HG02623 (cell line): ENCODE data around the gene ARL4D.
A peak's percentile ranks its signal among the peaks of the same experiment; 100 is the strongest.
"Not testable (repeated sequence)": the region's sequence is repeated elsewhere in the genome, so short reads cannot be mapped to it uniquely, and the experiment has no call there.

Source experiments
- ATAC-seq: cut with Tn5 transposase; IDR thresholded peaks from one replicate; pipeline ENCODE4 v1.9.1; 2021; ENCODE audit warnings: moderate library complexity; ENCODE audit not compliant: unreplicated experiment

ARL4D gene

DNA sequence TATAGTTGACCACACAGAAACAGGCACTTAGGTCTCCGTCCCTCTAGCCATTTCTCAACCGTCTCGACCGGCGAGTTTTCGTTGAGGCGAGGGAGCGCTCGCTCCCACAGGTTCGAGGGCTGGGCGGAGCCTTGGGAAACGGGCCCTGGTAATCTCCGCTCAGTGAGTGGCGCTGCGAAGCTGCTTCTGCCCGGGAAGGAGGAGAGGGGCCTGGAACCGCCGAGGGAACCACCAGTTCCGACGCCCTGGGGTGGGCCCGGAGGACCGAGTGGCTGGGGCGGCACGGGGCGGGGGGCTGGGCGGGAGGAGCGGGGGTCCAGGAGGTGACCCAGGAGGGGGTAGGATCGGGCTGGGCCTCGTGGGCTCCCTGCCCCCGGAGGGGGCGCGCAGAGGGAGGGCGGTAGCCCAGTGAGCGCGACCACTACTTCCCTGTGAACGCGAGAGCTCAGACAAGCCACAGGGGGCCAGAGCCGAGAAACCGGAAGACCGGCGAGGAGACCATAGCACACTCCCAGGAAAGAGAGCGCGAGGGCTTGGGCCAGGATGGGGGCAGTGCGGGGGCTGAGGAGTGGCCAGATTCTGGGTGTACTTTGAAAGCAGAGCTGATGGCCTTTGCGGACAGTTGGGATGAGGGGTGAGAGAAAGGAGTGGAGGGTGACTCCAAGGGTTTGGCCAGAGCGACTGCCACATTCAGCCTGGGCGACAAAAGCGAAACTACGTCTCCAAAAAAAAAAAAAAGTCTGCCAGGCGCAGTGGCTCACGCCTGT is 29.9 kb upstream of the ARL4D start:
- ATAC-seq, result peak; percentile 26

- ATAC-seq, result no peak
These were observed 28.8 kb upstream of the ARL4D start for GRCh38 chr17:43369986-43370385.

DNA sequence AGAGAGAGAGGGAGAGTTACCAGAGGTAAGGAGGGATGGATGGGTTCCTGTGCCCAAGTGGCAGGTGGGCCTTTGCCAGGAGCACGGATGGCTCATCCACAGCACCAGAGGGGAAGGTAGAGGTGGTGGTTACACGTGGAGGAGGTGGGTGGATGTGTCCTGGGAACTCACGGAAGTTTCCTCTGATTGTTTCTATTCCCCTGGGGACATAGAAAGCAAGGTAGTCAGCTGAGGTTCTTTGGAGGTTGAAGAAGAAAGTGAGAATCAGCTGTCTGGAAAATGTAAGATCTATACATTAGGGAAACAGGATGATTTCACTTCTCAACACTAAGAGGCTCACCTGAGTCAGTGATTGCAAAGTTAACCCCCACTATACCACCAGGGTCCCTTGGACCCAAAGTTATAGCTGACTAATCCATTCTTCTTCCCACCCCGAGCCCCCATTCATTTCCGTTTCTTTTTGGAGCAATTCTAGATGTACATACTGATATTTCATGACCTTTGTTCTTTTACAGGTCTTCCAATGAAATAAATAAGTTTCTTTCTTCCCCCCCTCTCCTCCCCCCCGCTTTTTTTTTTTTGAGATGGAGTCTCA is 27.5 kb upstream of the ARL4D start:
- ATAC-seq, result no peak

DNA sequence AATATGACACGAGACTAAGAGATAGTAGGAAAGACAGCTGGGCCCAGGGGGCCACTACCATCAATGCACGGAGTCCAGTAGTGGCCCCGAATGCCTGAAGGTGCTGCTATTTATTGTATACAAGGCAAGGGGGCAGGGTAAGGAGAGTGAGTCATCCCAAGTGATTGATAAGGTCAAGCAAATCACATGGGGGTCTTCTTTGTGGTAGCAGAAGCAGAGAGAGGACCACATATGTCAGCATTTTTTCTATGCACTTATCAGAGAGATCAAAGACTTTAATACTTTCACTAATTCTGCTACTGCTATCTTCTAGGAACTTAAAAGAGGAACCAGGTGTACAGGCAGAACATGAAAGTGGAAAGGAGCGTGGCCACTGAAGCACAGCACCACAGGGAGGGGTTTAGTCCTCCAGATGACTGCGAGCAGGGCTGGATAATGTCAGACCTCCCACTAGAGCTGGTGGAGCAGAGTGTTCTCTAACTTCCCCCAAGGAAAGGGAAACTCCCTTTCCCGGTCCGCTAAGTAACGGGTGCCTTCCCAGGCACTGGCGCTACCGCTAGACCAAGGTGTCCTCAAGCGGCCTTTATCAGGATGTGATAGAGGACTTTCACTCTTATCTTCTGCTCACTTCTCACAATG is 26.4 kb upstream of the ARL4D start:
- ATAC-seq, result no peak

GRCh38 chr17:43373356-43373755 is 25.4 kb upstream of the ARL4D start:
- ATAC-seq, result no peak

DNA sequence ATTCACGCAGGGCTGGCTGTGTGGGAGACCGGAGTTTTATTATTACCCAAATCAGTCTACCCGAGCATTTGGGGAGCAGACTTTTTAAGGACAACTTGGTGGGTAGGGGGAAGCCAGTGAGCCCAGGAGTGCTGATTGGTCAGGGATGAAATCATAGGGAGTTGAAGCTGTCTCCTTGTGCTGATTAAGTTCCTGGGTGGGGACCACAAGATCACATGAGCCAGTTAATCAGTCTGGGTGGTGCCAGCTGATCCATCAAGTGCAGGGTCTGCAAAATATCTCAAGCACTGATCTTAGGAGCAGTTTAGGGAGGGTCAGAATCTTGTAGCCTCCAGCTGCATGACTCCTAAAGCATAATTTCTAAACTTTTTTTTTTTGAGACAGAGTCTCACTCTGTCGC is 22.9 kb upstream of the ARL4D start:
- ATAC-seq, result not testable (repeated sequence)

DNA sequence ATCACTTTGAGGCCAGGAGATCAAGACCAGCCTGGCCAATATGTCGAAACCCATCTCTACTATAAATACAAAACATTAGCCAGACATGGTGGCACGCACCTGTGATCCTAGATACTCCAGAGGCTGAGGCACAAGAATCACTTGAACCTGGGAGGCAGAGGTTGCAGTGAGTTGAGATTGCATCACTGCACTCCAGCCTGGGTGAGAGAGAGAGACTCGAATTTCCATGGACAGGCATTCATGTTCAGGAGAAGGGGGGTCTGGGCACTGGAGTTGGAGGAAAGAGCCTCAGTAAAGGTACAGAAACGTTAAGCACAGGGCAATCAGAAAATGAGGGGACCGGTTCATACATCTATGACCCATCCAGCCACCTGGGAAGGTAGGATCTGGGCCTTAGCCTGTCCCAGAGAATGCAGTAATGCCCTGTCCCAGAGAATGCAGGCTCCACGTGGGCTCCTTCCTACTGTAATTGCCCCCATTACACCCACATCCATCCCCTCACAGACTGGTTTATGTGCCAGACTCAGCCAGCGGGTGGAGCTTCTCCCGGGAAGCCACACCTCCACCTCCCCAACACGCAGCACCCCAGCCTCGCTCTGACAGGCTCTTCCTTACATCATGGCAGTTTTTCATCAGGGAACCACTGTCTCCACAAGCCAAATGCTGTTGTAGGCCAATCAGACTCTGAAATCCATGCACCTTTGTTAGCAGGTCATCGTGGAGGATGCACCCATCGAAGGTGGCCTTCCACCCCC is 21.6 kb upstream of the ARL4D start:
- ATAC-seq, result no peak

GRCh38 chr17:43378766-43379165 is 20.0 kb upstream of the ARL4D start:
- ATAC-seq, result no peak

DNA sequence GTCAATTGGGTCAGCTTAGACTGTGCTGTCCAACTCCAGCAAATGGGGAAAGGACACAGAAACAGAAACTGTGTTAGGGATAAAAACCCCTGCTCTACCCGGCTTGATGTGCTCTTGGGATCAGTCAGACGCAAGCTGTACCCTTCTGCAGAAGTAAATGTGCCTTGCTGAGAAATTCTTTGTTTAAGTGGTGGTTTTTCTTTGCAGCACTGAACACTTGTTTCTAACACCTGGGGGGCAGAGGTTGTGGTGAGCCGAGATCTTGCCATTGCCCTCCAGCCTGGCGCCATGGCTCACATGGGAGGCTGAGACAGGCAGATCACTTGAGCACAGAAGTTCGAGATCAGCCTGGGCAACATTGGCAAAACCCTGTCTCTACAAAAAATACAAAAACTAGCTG is 18.5 kb upstream of the ARL4D start:
- ATAC-seq, result no peak

DNA sequence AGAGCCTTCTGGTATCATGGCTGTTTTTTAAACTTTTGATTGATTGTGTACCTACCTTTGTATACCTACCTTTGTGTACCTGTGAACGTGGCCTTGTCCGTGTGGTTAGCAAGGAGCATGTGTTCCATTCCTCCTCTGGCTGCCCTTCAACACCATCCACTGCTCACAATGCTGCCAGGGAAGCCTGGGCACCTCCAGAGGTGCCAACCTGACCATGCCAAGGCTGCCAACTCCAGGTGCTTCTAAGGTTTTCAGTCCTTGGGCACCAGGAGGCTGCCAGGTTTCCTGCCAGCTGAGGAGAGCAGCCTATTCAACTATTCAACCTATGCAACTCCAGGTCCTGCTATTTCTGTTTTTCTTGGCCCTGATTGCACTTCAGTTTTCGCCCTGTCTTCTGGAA is 17.6 kb upstream of the ARL4D start:
- ATAC-seq, result no peak

DNA sequence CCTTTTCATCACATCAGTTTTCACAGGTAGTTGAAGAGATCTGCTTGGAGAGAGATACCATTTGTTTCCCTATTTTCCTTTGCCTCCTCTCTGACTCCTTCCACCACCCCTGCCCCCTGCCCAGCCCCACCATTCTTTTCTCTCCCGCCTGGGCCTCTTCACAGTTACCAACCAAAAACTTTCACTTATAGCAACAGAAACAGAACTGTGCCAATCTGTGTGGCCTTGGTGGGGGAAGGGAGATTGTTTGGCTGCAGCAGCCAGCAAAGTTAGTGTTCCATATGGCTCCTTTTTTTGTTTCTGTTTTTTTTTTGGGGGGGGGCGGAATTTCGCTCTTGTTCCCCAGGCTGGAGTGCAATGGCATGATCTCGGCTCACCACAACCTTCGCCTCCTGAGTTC is 17.2 kb upstream of the ARL4D start:
- no peak for ATAC-seq

DNA sequence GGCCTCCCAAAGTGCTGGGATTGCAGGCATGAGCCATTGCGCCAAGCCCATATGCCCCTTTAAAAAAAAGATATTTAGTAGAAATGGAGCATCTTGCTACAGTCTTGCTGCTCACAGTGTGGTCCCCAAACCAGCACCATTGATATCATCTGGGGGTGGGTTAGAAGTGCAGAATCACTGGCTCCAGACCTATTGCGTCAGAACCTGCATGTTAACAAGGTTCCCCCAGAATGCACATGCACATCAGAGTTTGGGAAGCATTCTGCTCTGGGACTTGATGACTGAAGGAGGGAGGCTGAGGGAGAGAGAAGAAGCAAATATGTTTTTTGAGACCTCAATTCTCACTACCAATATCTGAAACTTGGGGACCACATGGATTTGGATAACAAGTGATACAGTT is 16.0 kb upstream of the ARL4D start:
- no peak for ATAC-seq

DNA sequence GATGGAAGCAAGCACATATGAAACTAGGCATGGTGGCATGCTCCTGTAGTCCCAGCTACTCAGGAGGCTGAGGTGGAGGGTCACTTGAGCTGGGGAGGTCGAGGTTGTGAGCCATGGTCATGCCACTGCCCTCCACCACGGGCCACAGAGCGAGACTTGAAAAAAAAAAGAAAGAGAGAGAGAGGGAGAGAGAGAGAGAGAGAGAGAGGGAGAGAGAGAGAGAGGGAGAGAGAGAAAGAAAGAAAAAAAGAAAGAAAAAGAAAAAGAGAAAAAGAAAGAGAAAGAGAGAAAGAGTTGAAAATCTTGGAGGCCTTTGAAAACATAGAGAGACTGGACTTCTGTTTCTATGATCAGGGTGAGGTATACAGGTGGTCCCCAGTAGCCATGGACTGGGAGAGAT is 15.4 kb upstream of the ARL4D start:
- no peak for ATAC-seq

- ATAC-seq, result no peak
These were observed 14.8 kb upstream of the ARL4D start for GRCh38 chr17:43383826-43384475.

DNA sequence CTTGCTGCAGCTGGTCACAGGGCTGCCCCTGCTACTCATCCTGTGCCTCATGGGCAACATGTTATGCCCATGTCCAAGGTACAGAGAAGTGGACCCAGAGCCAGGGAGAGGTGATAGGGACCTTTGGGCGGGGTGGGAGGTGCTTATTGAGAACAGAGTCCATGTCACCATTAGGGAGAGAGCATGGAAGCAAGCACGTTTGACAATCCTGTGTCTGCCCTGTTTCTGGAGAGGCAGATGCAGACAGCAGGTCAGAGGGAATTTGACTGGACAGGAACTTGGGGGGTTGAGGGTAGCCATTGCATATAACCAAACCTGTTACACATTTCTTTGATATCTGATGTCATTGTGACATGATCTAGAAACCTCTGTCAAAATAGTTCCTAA is 14.3 kb upstream of the ARL4D start:
- no peak for ATAC-seq

DNA sequence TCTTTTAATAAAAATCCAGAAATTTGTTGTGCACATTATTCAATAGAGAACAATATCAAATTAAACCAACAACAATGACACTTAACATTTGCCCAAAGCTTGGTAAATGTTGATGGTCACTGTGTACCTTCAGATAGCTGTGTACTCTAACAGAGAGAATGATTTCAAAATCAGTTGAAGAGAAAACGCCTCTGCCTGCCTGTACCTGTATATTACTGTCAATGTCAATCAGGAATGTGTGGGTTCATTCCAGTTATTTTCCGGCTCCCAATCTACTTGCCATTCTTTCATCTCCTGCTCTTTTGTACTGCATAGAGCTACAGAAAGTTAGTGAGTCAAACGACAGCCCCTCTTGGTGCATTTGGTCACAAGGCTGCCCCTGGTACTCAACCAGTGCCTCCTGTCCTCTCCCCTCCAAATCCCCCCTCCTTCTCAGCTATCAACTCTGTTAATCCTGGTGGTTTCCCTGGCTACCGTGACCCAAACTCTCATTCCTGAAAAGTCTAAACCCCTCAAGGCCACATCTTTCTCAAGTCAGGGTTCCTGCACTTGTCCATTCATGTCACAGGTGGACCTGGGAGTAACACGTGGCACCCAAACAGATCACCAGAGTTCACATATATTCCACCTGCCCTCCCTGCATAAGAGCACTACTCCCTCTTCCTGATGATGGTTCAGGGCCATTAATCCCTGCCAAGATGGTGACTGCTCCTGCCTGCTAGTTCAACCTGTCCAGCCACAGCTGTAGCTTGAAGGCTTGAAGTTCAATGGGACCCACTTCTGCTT is 13.6 kb upstream of the ARL4D start:
- ATAC-seq, result no peak

DNA sequence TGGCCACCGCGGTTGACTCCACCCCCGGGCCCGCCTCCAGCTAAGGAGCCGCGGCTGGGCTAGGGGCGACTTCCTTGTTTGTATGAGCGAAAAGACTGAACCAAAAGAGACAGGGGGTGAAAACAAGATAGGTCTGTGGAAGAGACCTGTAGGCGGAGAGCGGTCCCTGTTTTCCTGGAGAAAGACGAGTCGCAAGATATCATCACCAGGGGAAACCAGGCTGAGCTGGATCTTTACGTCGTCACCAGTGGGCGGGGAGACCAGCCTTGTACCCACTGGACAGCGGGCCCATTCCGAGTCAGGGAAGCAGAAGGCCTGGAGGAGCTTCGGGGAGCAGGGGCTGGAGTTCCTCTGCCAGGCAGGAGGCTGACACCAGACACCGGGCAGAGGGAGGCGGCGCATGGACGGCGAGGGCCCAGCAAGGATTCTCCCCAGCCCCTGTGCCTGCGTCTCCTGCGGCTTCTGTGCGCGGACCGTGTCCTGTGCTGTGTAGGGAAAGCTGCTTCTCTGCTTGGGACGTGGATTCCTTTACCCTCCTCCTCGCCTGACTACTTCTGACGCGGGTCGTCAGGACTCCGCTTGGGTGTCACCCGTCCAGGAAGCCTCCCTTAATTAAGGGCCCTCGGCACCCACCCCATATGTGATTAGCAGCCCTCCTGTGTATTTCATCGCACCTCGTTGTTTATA is 10.3 kb upstream of the ARL4D start:
- no peak for ATAC-seq

GRCh38 chr17:43389046-43389947 is 9.5 kb upstream of the ARL4D start:
- peak; percentile 42 for ATAC-seq

DNA sequence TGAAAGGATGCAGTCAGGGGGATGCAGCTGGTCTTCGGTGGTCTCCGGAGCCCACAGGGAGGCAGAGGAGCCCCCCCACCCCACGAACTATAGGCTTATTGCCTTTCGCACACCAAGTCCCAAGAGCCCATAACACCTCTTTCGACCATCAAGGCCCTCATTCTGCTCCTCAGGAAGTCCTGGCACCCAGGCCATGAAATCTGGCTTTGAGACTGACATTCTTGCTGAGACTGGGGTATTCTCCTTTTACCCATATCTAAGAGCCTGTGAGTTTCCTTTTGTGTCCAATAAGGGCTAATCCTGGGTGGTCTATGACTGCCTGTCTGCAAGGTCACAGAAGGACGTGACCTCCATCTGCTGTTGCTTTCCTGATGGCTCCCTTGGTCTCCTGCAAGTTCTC is 6.4 kb upstream of the ARL4D start:
- no peak for ATAC-seq
